SK-N-SH (cell line): ENCODE data around the gene PTPRG.

Experiments
- CTCF ChIP-seq: fragments of 200-600 bp; sonication (generic); IDR thresholded peaks from 2 replicates; pipeline ENCODE4 v1.6.1; 2017; ENCODE audit warnings: antibody characterized with exemption, mild to moderate bottlenecking, moderate library complexity
- ELF1 ChIP-seq: IDR thresholded peaks from 2 replicates; pipeline ENCODE4 v1.4.0; 2012
- EP300 ChIP-seq, 2 experiments: IDR thresholded peaks; 2 replicates each; pipeline versions ENCODE4 v1.4.0 to v1.6.1; 2012; ENCODE audit warnings: borderline replicate concordance in 1 of 2, low read depth in 1 of 2, low read length in 1 of 2
- EZH2phosphoT487 ChIP-seq: fragments of 200-600 bp; sonication (generic); IDR thresholded peaks from 2 replicates; pipeline ENCODE4 v1.6.1; 2017; ENCODE audit warnings: low read depth, mixed run types, mild to moderate bottlenecking, antibody characterized with exemption, moderate library complexity, borderline replicate concordance
- FOXJ3 ChIP-seq: sonication (generic); formaldehyde crosslinking; IDR thresholded peaks from 2 replicates; pipeline ENCODE4 v1.5.1; 2020; ENCODE audit warnings: mild to moderate bottlenecking, missing genetic modification reagents
- GATA2 ChIP-seq: sonication (generic); formaldehyde crosslinking; IDR thresholded peaks from 2 replicates; pipeline ENCODE4 v1.5.0; 2020; ENCODE audit warnings: mild to moderate bottlenecking, missing genetic modification reagents
- JUND ChIP-seq: IDR thresholded peaks from 2 replicates; pipeline ENCODE4 v1.4.0; 2012
- POLR2AphosphoS5 ChIP-seq: IDR thresholded peaks from 2 replicates; pipeline ENCODE4 v1.6.1; 2012; ENCODE audit warnings: low read depth, low read length
- RFX5 ChIP-seq: IDR thresholded peaks from 2 replicates; pipeline ENCODE4 v1.6.1; 2012; ENCODE audit warnings: mild to moderate bottlenecking, improper control_type of control experiment, low read length
- SMC3 ChIP-seq: IDR thresholded peaks from 2 replicates; pipeline ENCODE4 v1.6.1; 2012; ENCODE audit warnings: low read depth, low read length, improper control_type of control experiment
- YY1 ChIP-seq: IDR thresholded peaks from 2 replicates; pipeline ENCODE4 v1.4.0; 2012; ENCODE audit warnings: low read depth, mild to moderate bottlenecking
- TF ChIP-seq, protein P1 (sequence below): IDR thresholded peaks from 2 replicates; pipeline ENCODE4 v1.4.0; 2012; ENCODE audit warnings: low read depth

DNA sequence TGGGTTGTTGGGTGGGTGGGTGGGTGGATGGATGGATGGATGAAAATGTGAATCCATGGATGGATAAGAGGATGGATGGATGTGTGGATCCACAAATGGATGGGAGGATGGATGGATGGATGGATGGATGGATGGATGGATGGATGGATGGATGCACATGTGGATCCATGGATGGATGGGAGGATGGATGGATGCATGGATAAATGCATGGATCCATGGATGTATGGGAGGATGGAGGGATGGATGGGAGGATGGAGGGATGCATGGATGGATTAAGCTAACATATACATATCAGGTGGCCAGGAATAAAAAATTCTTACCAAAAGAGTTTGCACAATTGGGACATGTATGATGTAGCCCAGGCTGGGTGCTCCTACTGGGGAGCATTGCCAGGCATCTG lies 616.7 kb downstream of the PTPRG start:
- TF ChIP-seq SMC3 (no peak), POLR2AphosphoS5 (no peak), CTCF (no peak), EZH2phosphoT487 (no peak), ELF1 (no peak), GATA2 (CRISPR knock-in tag) (no peak), YY1 (no peak), FOXJ3 (CRISPR knock-in tag) (no peak), EP300 (IDR thresholded peaks at IDR 0.05; ENCODE audit: borderline replicate concordance in 1 of 2, low read depth in 1 of 2, low read length in 1 of 2) (no peak), JUND (no peak), RFX5 (no peak)
- TF ChIP-seq, protein P1, sequence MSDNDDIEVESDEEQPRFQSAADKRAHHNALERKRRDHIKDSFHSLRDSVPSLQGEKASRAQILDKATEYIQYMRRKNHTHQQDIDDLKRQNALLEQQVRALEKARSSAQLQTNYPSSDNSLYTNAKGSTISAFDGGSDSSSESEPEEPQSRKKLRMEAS: no peak
